GM12873 (cell line): Measurements from ENCODE around the gene GLDC.

Experiments used
- CTCF ChIP-seq: IDR thresholded peaks from 2 replicates; pipeline ENCODE4 v1.5.1; 2012; ENCODE audit warnings: low read depth, mild to moderate bottlenecking, moderate library complexity, low read length, control low read depth; ENCODE audit not compliant: insufficient read depth; ENCODE audit errors: missing control alignments

GLDC gene

GRCh38 chr9:6551136-6551535 lies 94.4 kb downstream of the GLDC start:
- no peak for TF ChIP-seq CTCF

- no peak for TF ChIP-seq CTCF
Observed at GRCh38 chr9:6549106-6549800, 96.3 kb downstream of the GLDC start.

- TF ChIP-seq CTCF = no peak
Observed at GRCh38 chr9:6545017-6545691, 100.4 kb downstream of the GLDC start.

GRCh38 chr9:6543204-6543603 lies 102.3 kb downstream of the GLDC start:
- TF ChIP-seq CTCF = no peak

GRCh38 chr9:6538666-6539071 lies 106.9 kb downstream of the GLDC start:
- no peak for TF ChIP-seq CTCF

GRCh38 chr9:6535594-6535993 lies 109.9 kb downstream of the GLDC start:
- no peak for TF ChIP-seq CTCF

GRCh38 chr9:6525326-6526045 lies 120.0 kb downstream of the GLDC start:
- TF ChIP-seq CTCF = no peak
